ENCODE data around the gene DLG2.

Gene DLG2

DNA sequence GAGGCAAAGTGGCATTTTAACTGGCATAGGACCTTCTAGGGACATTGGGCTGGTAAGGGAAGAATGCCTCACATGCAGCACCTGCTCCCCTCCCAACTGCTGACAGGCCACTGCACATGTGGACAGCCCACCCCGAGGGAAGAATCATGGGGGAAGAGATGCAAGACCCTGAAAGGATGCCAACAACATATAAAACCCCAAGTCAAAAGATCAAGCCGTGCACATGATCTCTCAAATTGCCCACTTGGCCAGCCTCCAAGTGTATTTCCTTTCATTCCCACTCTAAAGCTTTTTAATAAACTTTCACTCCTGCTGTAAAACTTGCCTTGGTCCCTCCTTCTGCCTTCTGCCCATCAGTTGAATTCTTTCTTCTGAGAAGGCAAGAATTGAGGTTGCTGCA is 1393.1 kb downstream of the DLG2 start:
- no peak for DNase-seq

- DNase-seq, result no peak
Measured at GRCh38 chr11:84232511-84232910, 1394.6 kb downstream of the DLG2 start.

- DNase-seq, result no peak
Measured at GRCh38 chr11:84230402-84230801, 1396.7 kb downstream of the DLG2 start.

DNA sequence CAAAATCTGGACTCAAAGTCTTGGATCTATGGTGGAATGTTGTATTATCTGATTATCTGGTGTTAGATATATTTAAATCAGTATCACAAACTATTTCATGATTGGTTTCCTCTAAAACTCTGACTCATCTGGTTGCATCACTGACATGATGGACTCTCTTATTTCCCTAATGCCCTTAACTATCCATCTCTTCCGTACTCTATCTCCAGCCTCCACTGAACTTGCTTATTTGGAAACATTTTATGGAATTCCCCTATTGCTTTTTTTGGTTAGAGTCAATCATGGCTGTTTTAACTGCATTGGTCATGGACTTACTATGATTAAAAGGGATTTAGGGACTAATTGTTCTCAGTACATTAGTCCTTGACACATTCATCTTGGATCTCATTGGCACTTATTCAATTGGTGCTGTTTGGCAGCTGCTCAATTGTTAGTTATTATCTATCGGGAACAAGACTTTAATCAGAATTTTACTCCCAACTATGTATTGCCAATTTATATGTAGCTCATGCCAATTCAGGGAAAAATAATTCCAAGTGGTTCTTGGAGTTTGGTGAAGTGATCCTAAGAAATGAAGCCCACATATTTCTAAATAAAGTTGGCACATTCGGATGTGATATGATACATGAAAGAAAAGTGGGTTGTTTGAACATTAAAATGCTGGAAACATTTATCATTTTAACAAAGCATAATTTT is 1399.0 kb downstream of the DLG2 start:
- DNase-seq, result no peak

GRCh38 chr11:84224042-84224441 is 1403.1 kb downstream of the DLG2 start:
- no peak for DNase-seq

DNA sequence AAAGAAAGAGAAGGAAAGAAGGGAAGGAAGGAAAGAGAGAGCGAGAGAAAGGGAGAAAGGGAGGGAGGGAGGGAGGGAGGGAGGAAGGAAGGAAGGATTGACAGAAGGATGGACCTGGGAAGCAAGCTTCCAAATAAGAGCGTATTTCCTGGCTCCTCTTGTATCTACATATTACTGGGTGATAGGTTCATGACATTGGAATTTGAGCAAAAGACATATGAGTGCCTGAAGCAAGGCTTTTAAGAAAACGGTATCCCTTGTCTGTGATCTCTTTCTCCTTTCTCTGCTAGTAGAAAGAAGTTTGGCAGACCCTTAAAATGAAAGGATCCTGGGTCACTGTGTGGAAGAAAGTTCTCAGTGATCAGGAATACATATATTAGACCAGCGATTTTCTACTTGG is 1408.8 kb downstream of the DLG2 start:
- DNase-seq, result no peak

DNA sequence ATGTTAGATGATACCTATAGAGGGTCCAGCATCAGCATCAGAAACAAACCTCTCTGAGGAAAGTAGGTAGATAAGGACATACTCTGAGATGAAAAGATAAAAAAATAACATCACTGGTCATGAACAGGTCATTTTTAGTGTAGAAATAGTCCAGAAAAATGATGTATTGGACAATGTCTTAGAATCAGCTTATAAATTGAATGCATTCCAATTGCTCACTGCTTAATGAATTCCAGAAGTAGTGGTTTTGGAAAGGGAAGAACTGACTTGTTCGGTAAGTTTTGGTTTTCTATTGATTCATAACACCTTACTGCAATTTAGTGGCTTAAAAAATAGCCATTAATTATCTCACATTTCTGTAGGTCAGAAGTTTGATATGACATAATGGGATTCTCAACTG is 1411.5 kb downstream of the DLG2 start:
- DNase-seq, result no peak

GRCh38 chr11:84214557-84214956 is 1412.6 kb downstream of the DLG2 start:
- DNase-seq, result no peak

DNA sequence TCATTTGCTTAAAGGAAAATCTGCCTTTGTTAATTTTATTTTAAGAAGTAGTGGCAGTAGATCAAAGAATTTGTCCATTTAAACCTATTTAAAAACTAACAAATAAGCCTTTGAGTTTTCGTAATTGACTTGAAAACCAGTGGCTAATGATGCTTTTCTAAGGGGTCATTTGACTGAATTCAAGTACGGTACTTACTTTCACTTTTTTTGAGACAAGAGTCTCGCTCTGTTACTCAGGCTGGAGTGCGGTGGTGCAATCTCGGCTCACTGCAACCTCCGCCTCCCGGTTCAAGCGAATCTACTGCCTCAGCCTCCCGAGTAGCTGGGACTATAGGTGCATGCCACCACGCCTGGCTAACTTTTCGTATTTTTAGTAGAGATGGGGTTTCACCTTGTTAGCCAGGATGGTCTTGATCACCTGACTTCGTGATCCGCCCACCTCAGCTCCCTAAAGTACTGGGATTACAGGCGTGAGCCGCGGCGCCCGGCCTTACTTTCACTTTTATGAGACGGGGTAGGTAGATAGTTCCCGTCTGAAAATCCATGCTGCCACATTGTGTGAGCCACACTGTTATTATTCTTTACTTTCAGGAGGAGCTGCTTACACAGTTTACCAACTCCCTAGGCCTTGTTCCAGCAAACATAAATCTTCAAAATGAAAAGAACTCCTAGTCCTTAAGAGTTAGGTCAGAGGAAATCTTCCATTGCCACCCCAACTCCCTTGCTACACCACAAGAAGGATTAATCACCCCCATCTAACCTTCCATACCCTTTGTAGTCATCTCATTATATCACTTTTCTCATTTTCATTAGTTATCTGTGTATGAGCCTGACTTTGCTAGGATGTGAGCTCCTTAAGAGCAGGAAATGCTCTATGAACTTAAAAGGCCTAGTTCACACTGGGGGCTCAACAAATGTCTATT is 1414.4 kb downstream of the DLG2 start:
- no peak for DNase-seq

DNA sequence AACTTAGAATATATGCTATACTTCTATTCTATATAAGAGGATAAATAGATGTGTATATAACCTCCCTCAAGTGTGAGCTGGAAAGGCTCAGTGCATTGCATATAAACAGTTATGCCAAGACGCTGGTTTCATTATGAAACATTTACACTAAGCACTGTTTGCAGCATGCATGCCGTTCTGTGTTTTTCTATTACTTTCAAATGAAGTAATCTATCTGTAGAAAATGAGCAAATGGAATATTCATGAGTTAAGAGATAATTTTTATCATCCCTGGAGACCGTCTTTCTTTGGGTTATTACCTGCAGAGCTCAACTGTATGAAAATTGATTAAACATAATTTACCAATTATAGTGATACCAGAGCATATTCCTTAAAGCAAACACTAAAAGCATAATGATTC is 1415.2 kb downstream of the DLG2 start:
- DNase-seq, result no peak

DNA sequence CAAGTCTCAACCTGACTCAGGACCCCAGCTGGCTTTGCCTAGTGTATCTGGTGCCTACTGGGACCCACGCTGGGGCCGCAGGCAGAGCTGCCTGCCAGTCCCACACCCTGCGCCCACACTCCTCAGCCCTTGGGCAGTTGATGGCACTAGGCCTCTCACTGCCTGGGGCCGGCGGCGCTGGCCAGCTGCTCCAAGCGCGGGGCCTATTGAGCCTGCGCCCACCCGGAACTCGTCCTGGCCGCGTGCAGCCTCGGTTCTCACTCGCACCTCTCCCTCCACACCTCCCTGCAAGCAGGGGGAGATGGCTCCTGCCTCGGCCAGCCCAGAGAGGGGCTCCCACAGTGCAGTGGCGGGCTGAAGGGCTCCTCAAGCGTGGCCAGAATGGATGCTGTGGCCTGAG is 1432.4 kb downstream of the DLG2 start:
- no peak for DNase-seq

- no peak for DNase-seq
Measured at GRCh38 chr11:84193706-84194105, 1433.4 kb downstream of the DLG2 start.

DNA sequence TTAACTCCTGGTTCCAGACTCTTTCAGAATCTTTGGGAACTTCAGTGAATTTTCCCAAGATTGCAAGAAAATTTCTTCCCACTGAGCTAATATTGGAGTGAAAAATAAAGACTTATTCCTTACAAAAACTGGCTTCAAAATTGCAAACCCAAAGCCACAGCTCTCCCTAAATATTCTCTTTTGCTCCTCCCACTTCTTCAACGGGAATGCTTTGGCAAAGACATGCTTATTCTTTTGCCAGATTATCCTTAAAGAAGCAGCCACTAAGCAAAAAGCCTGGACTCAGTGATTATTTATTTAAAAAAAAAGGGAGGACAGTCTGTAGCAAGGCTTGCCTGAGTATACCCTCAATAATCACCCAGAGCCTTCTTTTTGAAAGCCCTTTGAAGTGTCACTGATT is 1438.6 kb downstream of the DLG2 start:
- DNase-seq, result no peak

- no peak for DNase-seq
Measured at GRCh38 chr11:84173078-84173477, 1454.1 kb downstream of the DLG2 start.

DNA sequence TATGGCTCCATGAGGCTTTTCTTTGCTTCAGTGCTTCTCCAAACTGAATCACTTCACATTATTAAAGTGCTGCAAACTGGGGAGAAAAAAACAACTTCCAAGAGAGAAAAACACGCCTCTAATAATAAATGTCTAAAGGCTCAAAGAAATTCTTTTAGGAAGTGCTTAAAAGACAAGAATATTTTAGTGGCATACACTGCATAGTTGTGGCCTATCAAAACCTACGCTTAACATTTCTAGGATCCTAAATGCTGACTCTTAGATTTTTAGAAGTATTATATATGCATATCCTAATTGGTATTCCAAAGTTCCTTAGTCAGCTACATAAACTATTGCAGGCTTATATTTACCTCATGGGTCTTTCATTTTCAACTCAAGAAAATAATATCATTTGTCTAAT is 1462.0 kb downstream of the DLG2 start:
- no peak for DNase-seq

DNA sequence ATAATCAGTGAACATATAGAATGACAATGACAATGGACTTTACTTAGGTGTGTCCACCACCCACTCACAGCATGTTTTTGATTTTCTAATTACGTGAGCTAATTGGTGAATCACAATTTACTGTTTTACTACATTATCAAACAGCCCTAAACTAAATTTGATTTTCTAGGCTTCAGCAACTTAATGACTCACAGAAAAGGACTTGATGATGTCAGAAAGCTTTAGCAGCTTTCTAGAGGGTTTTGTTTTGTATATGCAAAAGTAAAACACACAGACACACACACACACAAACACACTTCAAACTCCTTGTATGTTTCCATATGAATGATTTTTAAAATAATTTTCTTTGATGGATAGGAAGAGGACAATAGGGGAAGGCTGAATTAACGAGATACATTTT is 1462.4 kb downstream of the DLG2 start:
- DNase-seq, result no peak

DNA sequence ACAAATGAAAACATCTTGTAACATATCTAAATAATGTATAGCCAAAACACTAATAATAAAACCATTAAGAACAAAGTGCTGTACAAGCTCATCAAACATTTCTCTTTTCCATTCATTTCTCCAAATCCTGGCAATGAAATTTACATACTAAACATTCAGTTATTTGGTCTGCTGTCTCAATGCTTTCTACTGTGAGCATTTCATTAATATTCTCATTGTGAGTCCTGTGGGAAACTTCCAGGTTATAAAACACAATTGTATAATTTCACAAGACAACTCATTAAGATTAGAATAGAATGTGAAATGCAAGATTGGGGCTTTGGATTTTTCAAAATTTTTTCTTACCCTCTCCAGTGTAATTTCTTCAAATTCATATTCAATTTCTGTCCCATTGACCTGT is 1464.0 kb downstream of the DLG2 start:
- DNase-seq, result no peak

DNA sequence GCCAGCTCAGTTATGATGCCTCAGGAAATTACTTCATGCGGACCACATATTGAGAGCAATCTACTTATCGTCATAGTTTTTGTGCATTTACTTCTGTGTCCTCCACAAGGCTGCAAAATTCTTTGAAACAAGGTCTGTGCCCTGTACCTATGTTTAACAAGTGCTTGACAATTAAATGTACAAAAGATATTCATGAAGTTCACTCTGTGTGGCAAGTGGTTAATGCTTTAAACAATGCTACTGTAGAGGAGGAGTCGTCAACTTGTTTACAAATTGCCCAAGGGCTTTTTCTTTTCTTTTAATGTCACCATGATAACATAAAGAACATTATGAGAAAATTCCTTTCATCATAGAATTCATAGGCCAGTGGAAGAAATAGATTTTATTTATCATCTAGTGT is 1469.5 kb downstream of the DLG2 start:
- DNase-seq, result no peak

DNA sequence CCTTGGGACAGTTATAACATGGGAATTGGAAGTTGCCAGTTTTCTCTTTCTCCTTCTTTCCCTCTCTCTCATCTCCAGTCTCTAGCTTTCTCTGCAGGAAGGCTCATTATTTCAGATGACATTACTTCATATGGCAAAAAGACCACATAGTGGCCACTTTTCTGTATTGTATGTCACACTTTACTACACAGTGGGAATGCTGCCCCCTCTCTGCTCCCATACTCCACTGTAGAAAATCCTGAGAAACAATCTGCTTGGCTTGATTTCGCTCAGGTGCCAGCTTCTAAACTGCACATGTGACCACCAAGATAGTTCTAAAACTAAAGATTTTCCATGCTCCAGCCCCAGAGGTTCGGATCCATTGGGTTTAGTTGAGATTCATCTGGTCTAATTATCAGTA is 1480.3 kb downstream of the DLG2 start:
- no peak for DNase-seq

GRCh38 chr11:84145616-84146185 is 1481.4 kb downstream of the DLG2 start:
- DNase-seq, result no peak

GRCh38 chr11:84144531-84144930 is 1482.6 kb downstream of the DLG2 start:
- DNase-seq, result no peak

DNA sequence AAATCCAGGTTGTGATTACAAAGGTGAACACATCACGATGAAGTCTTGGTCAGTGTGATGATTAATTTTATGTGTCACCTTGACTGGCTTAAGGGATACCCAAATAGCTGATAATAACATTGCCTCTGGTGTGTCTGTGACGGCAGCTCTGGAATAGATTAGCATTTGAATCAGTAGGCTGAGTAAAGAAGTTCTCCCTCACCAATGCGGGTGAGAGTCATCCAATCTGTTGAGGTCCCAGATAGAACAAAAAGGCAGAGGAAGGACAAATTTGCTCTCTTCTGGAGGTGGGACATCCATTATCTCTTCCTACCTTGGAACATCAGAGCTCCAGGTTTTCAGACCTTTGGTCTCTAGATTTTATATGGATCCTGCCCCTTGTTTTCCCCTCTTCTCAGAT is 1484.7 kb downstream of the DLG2 start:
- DNase-seq, result no peak

GRCh38 chr11:84140386-84141169 is 1486.6 kb downstream of the DLG2 start:
- no peak for DNase-seq

Data from inflammatory macrophage treated with lipopolysaccharide for 4 hours (primary cell).